GM12878 (cell line): ENCODE data around the gene CT83. TPM values are rescaled to one million over a fixed set of nuclear protein-coding genes. Genes with fewer than 3 reads are reported as not detected.

Experiments used
- ATAC-seq: fragments of 200-7000 bp; cut with Tn5 transposase; 3 replicates; pipeline ENCODE4 v1.9.1; 2020; ENCODE audit warnings: mild to moderate bottlenecking, moderate library complexity
- BruUV-seq: library from RNA; stranded (reverse); fragments of 400-500 nt; replicated peaks from 2 replicates; lab custom pipeline; 2021; lab: Mats Ljungman, UMichigan
- CTCF ChIA-PET: fragments of 300-600 bp; sonication (Branson Sonifier 250); formaldehyde crosslinking; extraction: SDS; loops from one replicate; lab custom pipeline; 2021; ENCODE audit warnings: inconsistent platforms; lab: Yijun Ruan, JAX
- POLR2A ChIA-PET: fragments of 350-600 bp; formaldehyde crosslinking; extraction: SDS; loops from one replicate; lab custom pipeline; 2021; ENCODE audit warnings: inconsistent platforms; lab: Charles Lee
- RAD21 ChIA-PET: fragments of 300-600 bp; sonication (Branson Sonifier 250); formaldehyde crosslinking; loops from one replicate; lab custom pipeline; 2023; ENCODE audit warnings: antibody characterized with exemption; ENCODE audit not compliant: unreplicated experiment; lab: Charles Lee
- SMC1A ChIA-PET: fragments of 300-600 bp; sonication (Branson Sonifier 250); formaldehyde crosslinking; loops from one replicate; lab custom pipeline; 2023; ENCODE audit not compliant: unreplicated experiment, uncharacterized antibody; lab: Charles Lee
- DNase-seq: peaks from one replicate; pipeline ENCODE4 v3.0.0-alpha.2; 2011; ENCODE audit warnings: low read depth, low spot score
- FAIRE-seq: peaks from 3 replicates; lab custom pipeline; 2011; peaks lifted over from hg19 to GRCh38; lab: Jason Lieb, UNC
- H2AFZ ChIP-seq: 2 replicates; pipeline ENCODE4 v1.6.0; 2011; ENCODE audit warnings: low read depth, low read length, control low read depth; ENCODE audit not compliant: control insufficient read depth
- H3K27ac ChIP-seq: 2 replicates; pipeline ENCODE4 v1.5.1; 2011; ENCODE audit warnings: control low read depth; ENCODE audit not compliant: control insufficient read depth, insufficient read depth
- H3K27me3 ChIP-seq, 2 experiments: replicated peaks in 1 of 2; 2 replicates each; pipeline versions ENCODE4 v1.6.0 to v1.6.1; 2011; ENCODE audit warnings: low read length in 1 of 2; ENCODE audit not compliant: control insufficient read depth in 2 of 2, insufficient read depth in 2 of 2
- H3K36me3 ChIP-seq, 2 experiments: 2 replicates each; pipeline ENCODE4 v1.5.1; 2011; ENCODE audit warnings: low read length in 1 of 2; ENCODE audit not compliant: control insufficient read depth in 2 of 2, insufficient read depth in 2 of 2
- H3K4me1 ChIP-seq: 2 replicates; pipeline ENCODE4 v1.6.1; 2011; ENCODE audit warnings: mild to moderate bottlenecking, low read length, moderate library complexity, mixed read lengths; ENCODE audit not compliant: control insufficient read depth, insufficient read depth
- H3K4me2 ChIP-seq: 2 replicates; pipeline ENCODE4 v1.6.0; 2011; ENCODE audit warnings: control low read depth; ENCODE audit not compliant: control insufficient read depth, insufficient read depth
- H3K4me3 ChIP-seq: fragments of 200-600 bp; sonication (generic); 2 replicates; pipeline ENCODE4 v1.5.1; 2016
- H3K79me2 ChIP-seq: 2 replicates; pipeline ENCODE4 v1.6.0; 2011; ENCODE audit warnings: low read length; ENCODE audit not compliant: control insufficient read depth, insufficient read depth
- H3K9ac ChIP-seq: 2 replicates; pipeline ENCODE4 v1.8.0; 2011; ENCODE audit warnings: low read length, control low read depth, mixed read lengths; ENCODE audit not compliant: control insufficient read depth, insufficient read depth
- H3K9me3 ChIP-seq: replicated peaks from 3 replicates; pipeline ENCODE4 v1.5.1; 2011; ENCODE audit warnings: mild to moderate bottlenecking, low read length; ENCODE audit not compliant: control insufficient read depth, insufficient read depth
- H4K20me1 ChIP-seq: 2 replicates; pipeline ENCODE4 v1.6.0; 2011; ENCODE audit not compliant: control insufficient read depth, insufficient read depth
- BCLAF1 ChIP-seq: fragments of 450-650 bp; IDR thresholded peaks from 2 replicates; pipeline ENCODE4 v1.6.1; 2017; ENCODE audit warnings: antibody characterized with exemption, mild to moderate bottlenecking, moderate library complexity
- BHLHE40 ChIP-seq, 2 experiments: fragments of 450-650 bp in 1 of 2; IDR thresholded peaks; 2 replicates each; pipeline ENCODE4 v1.6.1; 2011 to 2017; ENCODE audit warnings: low read depth in 2 of 2, borderline replicate concordance in 1 of 2, improper control_type of control experiment in 1 of 2, low read length in 1 of 2, mild to moderate bottlenecking in 1 of 2
- EED ChIP-seq: sonication (generic); IDR thresholded peaks from 2 replicates; pipeline ENCODE4 v1.6.1; 2016; ENCODE audit warnings: antibody characterized with exemption, low read depth
- EGR1 ChIP-seq, 2 experiments: IDR thresholded peaks; 1 replicate in 1 of 2; 2 replicates in 1 of 2; pipeline ENCODE4 v1.6.1; 2011 to 2012; ENCODE audit warnings: low read depth in 2 of 2, low read length in 2 of 2, borderline replicate concordance in 1 of 2, mild to moderate bottlenecking in 1 of 2, moderate library complexity in 1 of 2
- FOXK2 ChIP-seq: fragments of 450-650 bp; IDR thresholded peaks from 2 replicates; pipeline ENCODE4 v1.6.1; 2017; ENCODE audit warnings: mild to moderate bottlenecking, moderate library complexity
- IKZF2 ChIP-seq, 2 experiments: fragments of 450-650 bp; IDR thresholded peaks; 2 replicates each; pipeline ENCODE4 v1.6.1; 2017; ENCODE audit warnings: mild to moderate bottlenecking in 2 of 2, moderate library complexity in 2 of 2
- JUNB ChIP-seq: IDR thresholded peaks from 2 replicates; pipeline ENCODE4 v1.6.1; 2016; ENCODE audit warnings: antibody characterized with exemption, mild to moderate bottlenecking
- KDM1A ChIP-seq: fragments of 200-600 bp; sonication (generic); IDR thresholded peaks from 2 replicates; pipeline ENCODE4 v1.6.1; 2016; ENCODE audit warnings: borderline replicate concordance
- MTA3 ChIP-seq: IDR thresholded peaks from 2 replicates; pipeline ENCODE4 v1.6.1; 2012; ENCODE audit warnings: low read length, inconsistent platforms, borderline replicate concordance
- PAX8 ChIP-seq: fragments of 450-650 bp; IDR thresholded peaks from 2 replicates; pipeline ENCODE4 v1.6.1; 2017; ENCODE audit warnings: mild to moderate bottlenecking, moderate library complexity
- RBBP5 ChIP-seq: fragments of 200-600 bp; sonication (generic); conservative IDR thresholded peaks from 2 replicates; pipeline ENCODE4 v1.6.1; 2016
- REST ChIP-seq: IDR thresholded peaks from 2 replicates; pipeline ENCODE4 v1.6.1; 2012; ENCODE audit warnings: mild to moderate bottlenecking, low read depth, low read length
- YY1 ChIP-seq: IDR thresholded peaks from 2 replicates; pipeline ENCODE4 v1.6.1; 2011; ENCODE audit warnings: low read depth, mild to moderate bottlenecking, low read length
- ZNF384 ChIP-seq: IDR thresholded peaks from 2 replicates; pipeline ENCODE4 v1.6.1; 2012; ENCODE audit warnings: low read depth, mild to moderate bottlenecking, low read length, improper control_type of control experiment, borderline replicate concordance
- WGBS: methylation state at CpG from one replicate; pipeline ENCODE4 v1.1.6; 2016; ENCODE audit warnings: low lambda C conversion rate; ENCODE audit not compliant: insufficient replicate concordance, insufficient coverage; ENCODE audit errors: missing lambda C conversion rate; 5-methylcytosine and 5-hydroxymethylcytosine counted together
- in situ Hi-C: fragments of 300-500 bp; cut with MboI; formaldehyde crosslinking; loops from 9 replicates; pipeline ENCODE4 v1.14.3; 2018; ENCODE audit warnings: mixed read lengths
- intact Hi-C: fragments of 100-400 bp; cut with micrococcal nuclease; formaldehyde crosslinking; loops from one replicate; pipeline ENCODE4 v1.14.2; 2022; ENCODE audit not compliant: unreplicated experiment
- polyA plus RNA-seq, 11 experiments: library from polyadenylated mRNA; depleted of rRNA in 4 of 11; unstranded in 6 of 11; stranded (reverse) in 5 of 11; fragments of >200 nt; fragmentation: Nextera tagmentation in 4 of 11; fragmentation: Illumina TruSeq in 1 of 11; extraction: Ambion mirVana in 4 of 11; extraction: Trizol in 1 of 11; gene quantifications; 1 replicate in 1 of 11; 2 replicates in 10 of 11; pipeline versions ENCODE4 v1.2.1 to v1.2.3, GENCODE V29; 2011 to 2016; ENCODE audit warnings: inconsistent platforms in 2 of 11, missing spikeins in 2 of 11, low read depth in 1 of 11
- total RNA-seq, 4 experiments: library from RNA; depleted of rRNA in 3 of 4; stranded (reverse); fragments of >200 nt in 3 of 4; fragmentation: Illumina TruSeq in 1 of 4; extraction: Trizol in 1 of 4; gene quantifications; 2 replicates each; pipeline versions ENCODE4 v1.2.1 to v1.2.3, GENCODE V29; 2013 to 2021
- TF ChIP-seq, protein P1 (sequence below): fragments of 450-650 bp; formaldehyde crosslinking; IDR thresholded peaks from 2 replicates; pipeline ENCODE4 v1.5.0; 2022; ENCODE audit warnings: mild to moderate bottlenecking, missing genetic modification characterization

Gene CT83
- total and polyA plus RNA-seq, 10 of the 15 experiments (the other 5 are each of a cell fraction or from before 2014, with no cell fraction given) = not detected

DNA sequence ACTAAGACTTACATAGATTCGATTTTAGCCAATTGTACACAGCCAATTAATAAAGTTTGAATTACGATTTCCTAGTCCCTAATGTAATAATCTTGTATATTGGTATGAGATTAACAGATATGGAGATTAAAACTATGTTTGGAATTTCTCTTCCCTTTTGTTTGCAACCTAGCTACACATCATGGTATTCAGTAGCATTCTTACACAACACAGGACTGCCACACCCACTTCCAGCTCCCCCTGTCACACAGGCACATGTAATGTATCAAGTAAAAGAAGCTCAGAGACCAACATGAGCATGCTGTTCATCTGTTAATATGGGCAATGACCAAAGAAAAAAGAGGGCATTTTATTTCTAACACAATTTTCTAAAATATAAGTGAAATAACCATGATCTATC, 13.6 kb downstream of the CT83 start (continued):
- no peak for TF ChIP-seq REST
- no peak for TF ChIP-seq MTA3
- TF ChIP-seq RBBP5 = no peak
- no peak for TF ChIP-seq YY1
- no peak for TF ChIP-seq JUNB
- no peak for TF ChIP-seq EED
- no peak for TF ChIP-seq IKZF2 (IDR thresholded peaks at IDR 0.05)

DNA sequence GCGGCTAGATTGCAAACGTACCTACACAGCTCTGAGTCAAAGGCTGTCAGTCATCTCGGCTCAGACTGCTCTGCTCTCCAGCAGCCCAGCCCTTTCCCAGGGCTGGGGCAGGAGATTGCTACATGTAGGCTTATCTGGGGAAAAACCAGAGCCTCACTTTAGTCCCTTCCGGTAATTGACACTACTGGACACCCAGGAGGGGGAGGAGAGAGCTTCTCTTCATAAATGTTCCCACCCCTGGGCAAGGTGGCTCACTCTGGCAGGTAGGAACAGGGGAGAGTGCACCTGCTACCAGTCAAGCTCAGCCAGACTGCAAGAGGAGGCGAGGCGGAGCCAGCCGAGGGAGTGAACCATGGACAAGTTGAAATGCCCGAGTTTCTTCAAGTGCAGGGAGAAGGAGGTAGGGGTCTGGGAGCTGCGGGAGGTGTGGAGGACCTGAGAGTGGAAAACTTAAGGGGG, 26.4 kb downstream of the CT83 start, which contains the start of gene SLC6A14:
Gene SLC6A14 (plus strand): TSS at position 249 of the 459 bp plus-strand sequence. CDS start 104 bp downstream, at position 353.
- ChIA-PET POLR2A (no interaction called here), SMC1A (no interaction called here), CTCF (no interaction called here), RAD21 (no interaction called here)
- intact Hi-C loops (no loop called here), in situ Hi-C loops (no loop called here)
- no peaks in the 10 kb centered on the region for H3K4me1 ChIP-seq
- no peaks in the 10 kb centered on the region for H3K36me3 ChIP-seq
- H4K20me1 ChIP-seq = no peaks in the 10 kb centered on the region
- H2AFZ ChIP-seq = no peak within 1 kb of the TSS
- no peaks in the 10 kb centered on the region for H3K9me3 ChIP-seq
- H3K27me3 ChIP-seq = no peaks in the 10 kb centered on the region
- H3K4me3 ChIP-seq = no peak within 1 kb of the TSS
- no peak within 1 kb of the TSS for H3K27ac ChIP-seq
- DNase-seq (no peak), ATAC-seq (no peak), FAIRE-seq (no peak)
- no peaks in the 10 kb centered on the region for H3K79me2 ChIP-seq
- H3K9ac ChIP-seq = no peak within 1 kb of the TSS
- BruUV-seq = no TSS peak
- no peak within 1 kb of the TSS for H3K4me2 ChIP-seq
- WGBS = 11% methylated on average over 9 of the region's 9 CpGs
- TF ChIP-seq, protein P1, sequence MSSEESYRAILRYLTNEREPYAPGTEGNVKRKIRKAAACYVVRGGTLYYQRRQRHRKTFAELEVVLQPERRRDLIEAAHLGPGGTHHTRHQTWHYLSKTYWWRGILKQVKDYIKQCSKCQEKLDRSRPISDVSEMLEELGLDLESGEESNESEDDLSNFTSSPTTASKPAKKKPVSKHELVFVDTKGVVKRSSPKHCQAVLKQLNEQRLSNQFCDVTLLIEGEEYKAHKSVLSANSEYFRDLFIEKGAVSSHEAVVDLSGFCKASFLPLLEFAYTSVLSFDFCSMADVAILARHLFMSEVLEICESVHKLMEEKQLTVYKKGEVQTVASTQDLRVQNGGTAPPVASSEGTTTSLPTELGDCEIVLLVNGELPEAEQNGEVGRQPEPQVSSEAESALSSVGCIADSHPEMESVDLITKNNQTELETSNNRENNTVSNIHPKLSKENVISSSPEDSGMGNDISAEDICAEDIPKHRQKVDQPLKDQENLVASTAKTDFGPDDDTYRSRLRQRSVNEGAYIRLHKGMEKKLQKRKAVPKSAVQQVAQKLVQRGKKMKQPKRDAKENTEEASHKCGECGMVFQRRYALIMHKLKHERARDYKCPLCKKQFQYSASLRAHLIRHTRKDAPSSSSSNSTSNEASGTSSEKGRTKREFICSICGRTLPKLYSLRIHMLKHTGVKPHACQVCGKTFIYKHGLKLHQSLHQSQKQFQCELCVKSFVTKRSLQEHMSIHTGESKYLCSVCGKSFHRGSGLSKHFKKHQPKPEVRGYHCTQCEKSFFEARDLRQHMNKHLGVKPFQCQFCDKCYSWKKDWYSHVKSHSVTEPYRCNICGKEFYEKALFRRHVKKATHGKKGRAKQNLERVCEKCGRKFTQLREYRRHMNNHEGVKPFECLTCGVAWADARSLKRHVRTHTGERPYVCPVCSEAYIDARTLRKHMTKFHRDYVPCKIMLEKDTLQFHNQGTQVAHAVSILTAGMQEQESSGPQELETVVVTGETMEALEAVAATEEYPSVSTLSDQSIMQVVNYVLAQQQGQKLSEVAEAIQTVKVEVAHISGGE (CRISPR knock-in tag) = no peak
- TF ChIP-seq EGR1 (IDR thresholded peaks at IDR 0.05; ENCODE audit: borderline replicate concordance in 1 of 2, low read depth in 2 of 2, low read length in 2 of 2) (no peak), BHLHE40 (IDR thresholded peaks at IDR 0.05; ENCODE audit: borderline replicate concordance in 1 of 2, low read depth in 2 of 2, low read length in 1 of 2) (no peak), PAX8 (no peak), ZNF384 (no peak), BCLAF1 (no peak), KDM1A (no peak), FOXK2 (no peak)
